GM12891 (cell line): ENCODE results near the gene BCL6B.
"Not testable (repeated sequence)": the region's sequence is repeated elsewhere in the genome, so short reads cannot be mapped to it uniquely, and the experiment has no call there.

Source experiments
- PAX5 ChIP-seq: IDR thresholded peaks from 2 replicates; pipeline ENCODE4 v1.6.1; 2011; ENCODE audit warnings: low read length, moderate library complexity, mild to moderate bottlenecking; ENCODE audit not compliant: insufficient read depth, severe bottlenecking
- POLR2A ChIP-seq: IDR thresholded peaks from 2 replicates; pipeline ENCODE4 v1.6.1; 2011; ENCODE audit warnings: low read depth, low read length, control low read depth
- POLR2AphosphoS5 ChIP-seq: IDR thresholded peaks from 2 replicates; pipeline ENCODE4 v1.6.1; 2011; ENCODE audit warnings: low read depth, low read length, control low read depth
- TAF1 ChIP-seq: IDR thresholded peaks from 2 replicates; pipeline ENCODE4 v1.6.1; 2011; ENCODE audit warnings: low read depth, low read length, control low read depth

DNA sequence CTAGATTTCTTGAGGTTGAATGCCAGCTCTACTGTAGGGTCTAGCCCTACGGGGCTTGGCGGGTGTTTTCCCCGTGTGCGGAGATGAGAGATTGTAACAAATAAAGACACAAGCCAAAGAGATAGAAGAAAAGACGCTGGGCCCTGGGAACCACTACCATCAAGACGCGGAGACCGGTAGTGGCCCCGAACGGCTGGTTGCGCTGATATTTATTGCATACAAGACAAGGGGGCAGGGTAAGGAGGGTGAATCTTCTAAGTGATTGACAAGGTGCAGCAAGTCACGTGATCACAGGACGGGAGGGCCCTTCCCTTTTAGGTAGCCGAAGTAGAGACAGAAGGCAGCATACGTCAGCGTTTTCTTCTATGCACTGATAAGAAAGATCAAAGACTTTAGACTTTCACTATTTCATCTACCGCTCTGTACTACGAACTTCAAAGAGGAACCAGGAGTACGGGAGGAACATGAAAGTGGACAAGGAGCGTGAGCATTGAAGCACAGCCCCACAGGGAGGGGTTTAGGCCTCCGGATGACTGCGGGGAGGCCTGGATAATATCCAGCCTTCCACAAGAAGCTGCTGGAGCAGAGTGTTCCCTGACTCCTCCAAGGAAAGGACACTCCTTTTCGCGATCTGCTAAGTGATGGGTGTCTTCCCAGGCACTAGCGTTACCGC, 24.0 kb downstream of the BCL6B start:
- not testable (repeated sequence) for TF ChIP-seq POLR2A, POLR2AphosphoS5, PAX5, TAF1
